HEK293T (cell line): ENCODE data around the gene CTIF.

ENCODE experiments used
- ARNT ChIP-seq: fragments of 450-650 bp; IDR thresholded peaks from 2 replicates; pipeline ENCODE4 v1.6.1; 2017; ENCODE audit warnings: mild to moderate bottlenecking
- FOXA1 ChIP-seq: fragments of 450-650 bp; IDR thresholded peaks from 2 replicates; pipeline ENCODE4 v1.6.1; 2016; ENCODE audit warnings: mild to moderate bottlenecking
- FOXM1 ChIP-seq: fragments of 450-650 bp; IDR thresholded peaks from 2 replicates; pipeline ENCODE4 v1.6.1; 2017; ENCODE audit warnings: mild to moderate bottlenecking, borderline replicate concordance
- HDGF ChIP-seq: fragments of 450-650 bp; IDR thresholded peaks from 2 replicates; pipeline ENCODE4 v1.6.1; 2017; ENCODE audit warnings: antibody characterized with exemption, borderline replicate concordance
- PKNOX1 ChIP-seq: fragments of 450-650 bp; IDR thresholded peaks from 2 replicates; pipeline ENCODE4 v1.6.1; 2016
- SP1 ChIP-seq: fragments of 450-650 bp; IDR thresholded peaks from 2 replicates; pipeline ENCODE4 v1.6.1; 2017
- TARDBP ChIP-seq: fragments of 450-650 bp; IDR thresholded peaks from 2 replicates; pipeline ENCODE4 v1.6.1; 2016
- ZNF384 ChIP-seq: fragments of 450-650 bp; IDR thresholded peaks from 2 replicates; pipeline ENCODE4 v1.6.1; 2016

DNA sequence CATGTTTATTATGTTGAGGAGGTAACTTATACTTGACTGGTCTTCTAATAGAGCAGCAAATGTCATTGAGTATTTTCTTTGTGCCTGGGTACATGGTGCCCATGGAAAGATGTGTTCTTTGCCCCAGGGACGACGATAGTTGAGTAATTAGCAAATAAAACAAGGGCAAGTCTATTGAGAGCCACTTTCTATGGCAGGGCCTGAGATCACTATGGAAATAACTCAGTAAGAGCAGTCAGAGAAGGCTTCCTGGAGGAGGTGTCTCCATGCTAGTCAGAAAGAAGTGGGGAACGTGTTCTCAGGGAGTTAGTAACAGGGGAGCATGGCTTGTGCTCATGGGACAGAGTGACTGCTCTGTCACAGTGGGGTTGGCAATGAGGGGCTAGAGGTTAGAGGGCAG, 28.6 kb downstream of the CTIF start:
- TF ChIP-seq TARDBP (no peak), ZNF384 (no peak), FOXM1 (no peak), PKNOX1 (no peak), FOXA1 (no peak), ARNT (no peak), HDGF (no peak), SP1 (no peak)
